ENCODE measurements around the gene FOXN3.

FOXN3 gene

DNA sequence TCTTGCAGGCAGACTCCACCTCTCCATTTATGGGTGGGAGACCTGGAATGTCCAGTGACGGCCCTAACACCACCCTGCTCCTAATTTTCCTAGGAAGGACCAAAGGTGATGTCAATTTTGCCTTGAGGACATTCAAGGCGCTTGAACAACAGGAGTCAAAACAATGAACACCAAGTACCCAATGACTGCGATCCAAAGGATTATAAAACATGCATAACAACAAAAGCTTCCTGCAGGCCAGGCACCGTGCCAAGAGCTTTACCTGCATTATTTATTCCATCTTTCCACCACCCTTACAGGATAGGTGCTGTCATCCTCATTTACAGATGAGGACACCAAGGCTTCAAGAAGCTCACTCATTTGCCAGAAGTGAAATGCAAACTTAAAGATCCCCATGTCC, 15.2 kb upstream of the FOXN3 start:
- DNase-seq (ENCODE audit: low read depth, low spot score) = no peak

DNA sequence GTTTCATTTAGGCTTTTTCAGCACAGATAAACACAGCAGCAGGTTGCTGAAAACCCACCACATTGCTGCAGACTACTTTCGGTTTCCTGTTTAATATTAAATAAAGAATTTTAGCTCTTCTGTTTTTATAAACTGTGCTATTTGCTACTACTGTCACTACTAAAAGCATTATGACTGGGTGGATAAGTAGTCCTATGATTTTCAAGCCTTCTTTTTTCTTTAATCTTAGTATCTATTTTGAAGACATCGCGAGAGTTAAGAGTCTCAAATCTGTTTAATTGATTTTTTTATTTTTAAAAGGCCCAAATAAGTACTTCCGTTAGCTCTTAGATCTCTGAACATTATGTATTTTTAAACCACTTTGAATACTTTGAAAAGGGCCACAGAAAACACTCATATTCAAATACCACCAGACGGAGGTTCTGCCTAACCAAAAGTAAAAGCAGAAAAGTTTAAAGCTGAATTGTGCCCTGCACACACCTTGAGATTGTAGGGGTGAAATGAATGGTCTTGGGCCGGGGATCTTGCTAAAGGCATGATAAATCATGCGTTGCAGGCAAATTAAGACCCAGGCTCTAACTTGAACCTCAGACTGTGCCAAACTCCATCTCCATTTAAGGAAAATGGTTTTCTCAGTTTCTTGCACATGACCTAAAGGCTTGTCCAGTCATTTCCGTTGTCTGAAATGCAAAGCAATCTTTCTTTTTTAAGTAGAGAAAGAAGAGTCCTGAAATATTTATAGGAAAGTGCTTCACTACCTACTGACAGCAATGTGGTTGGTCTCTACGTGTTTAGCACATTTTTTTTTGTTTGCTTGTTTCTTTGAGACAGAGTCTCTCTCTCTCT, 13.6 kb upstream of the FOXN3 start:
- peak; percentile 28 for DNase-seq (ENCODE audit: low read depth, low spot score)

DNA sequence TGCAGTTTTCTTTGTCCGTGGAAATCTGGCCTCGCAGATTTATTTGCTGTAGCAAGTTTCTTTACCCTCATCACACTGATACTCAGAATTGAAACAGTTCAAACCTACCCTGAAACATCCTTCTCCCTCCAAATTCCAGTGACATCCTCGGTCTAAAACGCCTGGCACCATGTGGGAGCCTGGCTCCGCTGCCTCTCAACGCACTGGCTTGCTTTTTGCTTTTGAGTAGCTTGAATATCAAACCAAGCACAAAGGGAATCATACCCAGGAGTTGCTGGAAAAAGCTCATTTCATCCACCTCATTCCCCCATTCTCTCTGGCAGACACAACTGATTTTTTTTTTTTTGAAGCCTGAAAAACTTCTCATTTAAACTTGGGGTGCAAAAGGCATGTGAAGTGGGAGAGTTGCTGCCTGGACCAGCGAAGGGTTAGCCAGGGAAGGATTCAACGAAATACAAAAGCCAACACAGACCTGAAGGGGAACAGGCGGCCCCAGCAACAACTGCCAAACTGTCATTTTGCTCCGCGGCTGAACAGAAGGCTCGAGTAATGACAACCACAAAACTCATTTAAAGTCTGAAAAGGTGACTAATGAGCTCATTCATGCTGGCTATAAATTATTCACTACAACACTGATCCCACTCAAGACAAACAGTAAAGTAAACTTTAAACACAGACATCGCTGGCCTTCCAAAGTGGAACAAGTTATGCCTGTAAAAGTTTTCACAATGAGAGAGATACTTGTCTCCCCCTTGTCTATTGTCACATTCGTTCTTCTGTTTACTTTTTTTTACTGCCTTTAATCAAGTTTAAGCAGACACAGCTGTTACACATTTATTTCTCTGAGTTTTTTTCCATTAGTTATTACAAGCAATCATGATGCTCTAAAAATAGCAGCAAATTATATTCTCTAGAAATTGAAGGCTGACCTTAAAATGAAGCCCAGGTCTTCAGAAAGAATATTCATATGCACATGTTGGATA, 12.5 kb upstream of the FOXN3 start:
- peak; percentile 15 for DNase-seq (ENCODE audit: low read depth, low spot score)

DNA sequence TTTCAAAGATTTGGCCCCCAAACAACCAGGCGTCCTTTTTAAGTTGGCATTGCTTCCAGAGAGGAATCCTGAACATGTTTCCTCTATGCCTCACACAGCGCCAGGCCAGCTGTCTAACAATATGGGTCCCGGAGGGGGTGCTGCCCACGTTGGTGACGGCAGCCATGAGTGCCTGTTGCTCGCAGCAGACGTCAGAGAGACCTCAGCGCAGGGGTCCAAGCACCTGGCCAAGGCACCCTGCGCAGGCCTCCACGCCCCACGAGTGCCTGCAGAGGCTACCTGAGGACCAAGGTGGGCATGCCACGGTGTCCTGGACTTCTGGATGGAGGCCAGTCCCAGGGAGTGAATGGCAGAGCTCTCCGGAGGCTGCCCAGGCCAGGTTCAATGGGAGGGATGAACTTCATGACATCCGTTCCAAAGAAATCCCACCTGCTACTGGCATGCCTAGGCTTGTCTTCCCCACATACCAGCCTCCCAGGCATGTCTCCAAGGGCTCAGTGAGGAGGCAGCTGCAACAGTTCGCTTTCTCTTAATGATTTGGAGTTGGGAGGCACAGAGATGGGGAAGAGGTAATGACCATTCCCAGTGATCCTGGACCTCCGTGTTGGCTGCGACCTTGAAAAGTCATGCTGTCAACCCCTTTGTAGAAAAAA, 11.6 kb upstream of the FOXN3 start:
- no peak for DNase-seq (ENCODE audit: low read depth, low spot score)

DNA sequence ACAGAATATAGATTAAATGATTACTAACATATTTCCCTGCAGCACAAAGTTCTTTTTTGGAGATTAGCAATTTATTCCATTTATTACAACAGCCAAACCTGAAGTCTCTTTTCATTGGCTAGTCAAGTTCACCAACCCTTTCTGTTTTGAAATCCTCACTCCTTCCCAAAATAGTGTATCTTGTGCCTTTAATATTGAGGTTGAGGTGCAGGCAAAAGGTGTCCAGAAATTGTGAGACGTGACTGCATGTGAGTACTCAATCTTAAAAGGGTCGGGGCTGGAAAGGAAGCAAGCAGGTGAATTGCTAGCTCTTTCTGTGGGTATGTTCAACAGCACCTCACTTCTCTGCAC, 11.1 kb upstream of the FOXN3 start:
- DNase-seq (ENCODE audit: low read depth, low spot score) = no peak

DNA sequence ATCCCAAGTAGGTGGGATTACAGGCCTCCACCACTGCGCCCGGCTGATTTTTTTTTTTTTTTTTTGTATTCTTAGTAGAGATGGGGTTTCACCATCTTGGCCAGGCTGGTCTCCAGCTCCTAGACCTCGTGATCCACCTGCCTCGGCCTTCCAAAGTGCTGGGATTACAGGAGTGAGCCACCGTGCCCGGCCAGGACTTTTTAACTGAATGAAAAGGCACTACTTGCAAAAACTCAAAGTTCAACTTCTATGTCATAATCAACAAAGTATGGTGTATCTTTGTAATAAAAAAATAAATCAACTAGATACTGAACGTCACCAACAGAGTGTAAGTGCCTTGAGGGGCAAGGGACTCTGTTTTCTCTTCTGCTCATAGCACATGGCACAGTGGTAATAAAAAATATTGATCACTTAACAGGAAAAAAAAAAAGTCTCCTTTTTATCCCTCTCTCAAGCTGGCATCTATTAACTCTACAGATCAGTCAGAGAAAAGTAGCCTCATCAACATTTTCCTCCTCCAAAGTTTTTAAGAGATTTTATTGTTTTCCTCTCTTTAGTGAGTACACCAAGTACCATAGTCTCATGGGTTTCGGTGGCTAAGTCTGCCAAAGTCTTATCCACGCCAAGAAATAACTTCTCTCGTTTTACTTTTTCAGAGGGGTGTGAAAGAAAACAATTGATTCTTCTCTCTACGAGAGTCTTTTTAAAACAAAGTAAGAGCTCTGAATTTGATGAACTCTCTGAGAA, 10.6 kb upstream of the FOXN3 start:
- no peak for DNase-seq (ENCODE audit: low read depth, low spot score)

DNA sequence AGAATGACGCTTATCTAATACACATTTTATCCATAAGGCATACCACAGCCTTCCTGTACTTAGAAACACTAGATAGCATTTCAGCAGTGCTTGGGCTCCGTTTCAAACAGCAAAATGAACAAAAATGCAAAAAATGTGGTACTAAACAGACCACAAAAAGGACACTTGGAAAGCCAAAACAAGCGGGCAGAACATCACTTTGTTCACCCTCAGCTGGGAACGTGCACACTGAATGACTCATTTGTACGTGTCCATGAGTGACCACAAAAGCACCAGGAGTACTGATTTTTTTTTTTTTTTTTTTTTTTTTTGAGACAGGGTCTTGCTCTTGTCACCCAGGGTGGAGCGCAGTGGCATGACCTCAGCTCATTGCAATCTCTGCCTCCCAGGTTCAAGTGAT, 8.9 kb upstream of the FOXN3 start:
- DNase-seq (ENCODE audit: low read depth, low spot score) = no peak

DNA sequence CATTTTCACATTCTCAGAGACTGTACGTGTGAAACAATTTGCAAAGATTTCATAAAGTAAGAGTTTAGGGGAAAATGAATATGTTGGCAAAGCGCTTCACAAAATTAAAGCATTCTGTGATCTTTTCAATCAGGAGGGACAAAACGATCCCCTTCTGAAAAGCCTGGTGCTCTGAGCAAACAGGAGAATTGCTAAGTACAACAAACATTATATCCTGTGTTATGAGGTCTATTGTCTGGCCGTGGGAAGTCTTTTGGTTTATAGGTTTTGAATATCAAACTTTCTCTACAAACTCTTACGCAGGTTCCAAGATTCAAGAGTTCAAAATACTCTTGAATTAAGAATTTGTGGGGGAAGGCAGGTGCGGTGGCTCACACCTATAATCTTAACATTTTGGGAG, 7.2 kb upstream of the FOXN3 start:
- no peak for DNase-seq (ENCODE audit: low read depth, low spot score)

DNA sequence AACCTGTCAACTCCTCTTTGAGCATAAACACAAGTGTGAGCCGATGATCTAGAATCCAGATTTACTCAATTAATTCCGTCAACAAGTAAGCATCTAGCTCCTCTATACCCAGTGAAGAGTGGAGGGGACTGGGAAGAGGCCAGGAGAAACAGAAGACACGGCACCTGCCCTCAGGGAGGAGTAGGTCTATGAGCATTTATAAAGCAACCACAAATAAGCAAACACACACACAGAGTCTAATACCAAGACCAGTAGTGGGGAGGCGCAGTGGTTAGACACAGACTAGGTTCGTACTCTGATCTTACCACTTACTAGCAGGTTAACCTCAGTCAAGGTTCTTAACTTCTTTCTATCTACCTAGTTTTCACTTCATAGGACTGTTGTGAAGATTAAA, 5.9 kb upstream of the FOXN3 start:
- no peak for DNase-seq (ENCODE audit: low read depth, low spot score)

DNA sequence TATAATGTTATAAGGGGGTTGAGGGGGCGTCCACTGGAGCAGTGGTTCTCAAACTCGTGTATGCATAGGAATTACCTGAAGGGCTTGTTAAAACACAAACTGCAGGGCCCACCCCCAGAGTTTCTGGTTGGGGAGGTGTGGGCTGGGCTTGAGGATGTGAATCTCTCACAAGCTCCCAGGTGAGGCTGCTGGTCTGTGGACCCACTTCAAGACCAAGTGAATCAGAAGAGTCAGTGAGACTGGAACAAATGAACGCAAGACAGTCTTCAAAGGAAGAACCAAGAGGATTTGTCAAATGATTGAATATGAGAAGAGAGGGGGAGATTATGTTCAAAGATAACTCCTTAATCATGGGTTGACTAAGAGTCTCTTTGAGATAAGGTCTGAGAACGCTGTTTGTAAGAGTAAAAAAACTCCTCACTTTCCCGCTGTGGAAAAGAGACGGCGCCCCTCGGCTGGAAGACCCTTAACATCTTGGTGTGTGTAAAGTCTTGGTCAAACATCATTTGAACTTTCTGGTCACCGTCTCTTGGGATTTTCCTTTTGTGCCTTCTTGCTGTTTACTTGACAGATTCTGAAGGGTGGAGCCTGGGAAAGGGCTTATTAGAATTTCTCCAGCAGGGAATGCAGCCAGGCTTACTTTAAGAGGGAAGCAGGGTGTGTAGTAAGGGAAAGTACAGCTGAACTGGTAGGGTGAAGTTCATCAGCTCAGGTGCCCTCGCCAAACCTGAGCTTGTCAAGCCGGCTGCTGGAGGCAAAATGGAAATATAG, 5.3 kb upstream of the FOXN3 start:
- no peak for DNase-seq (ENCODE audit: low read depth, low spot score)

DNA sequence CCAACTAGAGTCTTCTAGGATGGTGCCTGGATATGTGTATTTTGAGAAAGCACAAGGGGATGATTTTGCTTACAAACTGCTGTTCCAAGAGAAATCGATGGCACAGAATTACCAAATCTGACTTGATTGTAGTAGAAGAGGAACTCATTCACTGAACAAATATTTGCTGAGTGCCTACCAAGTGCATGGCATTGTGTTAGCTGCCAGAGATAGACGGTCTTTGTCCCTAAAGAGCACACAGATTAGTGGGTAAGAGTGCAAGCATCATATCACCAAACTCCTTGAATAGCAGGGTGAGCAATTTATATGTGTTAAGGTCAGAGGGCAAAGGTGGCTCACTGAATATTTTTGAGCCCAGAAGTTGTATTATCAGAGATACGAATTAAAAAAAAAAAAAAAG, 3.5 kb upstream of the FOXN3 start:
- no peak for DNase-seq (ENCODE audit: low read depth, low spot score)

DNA sequence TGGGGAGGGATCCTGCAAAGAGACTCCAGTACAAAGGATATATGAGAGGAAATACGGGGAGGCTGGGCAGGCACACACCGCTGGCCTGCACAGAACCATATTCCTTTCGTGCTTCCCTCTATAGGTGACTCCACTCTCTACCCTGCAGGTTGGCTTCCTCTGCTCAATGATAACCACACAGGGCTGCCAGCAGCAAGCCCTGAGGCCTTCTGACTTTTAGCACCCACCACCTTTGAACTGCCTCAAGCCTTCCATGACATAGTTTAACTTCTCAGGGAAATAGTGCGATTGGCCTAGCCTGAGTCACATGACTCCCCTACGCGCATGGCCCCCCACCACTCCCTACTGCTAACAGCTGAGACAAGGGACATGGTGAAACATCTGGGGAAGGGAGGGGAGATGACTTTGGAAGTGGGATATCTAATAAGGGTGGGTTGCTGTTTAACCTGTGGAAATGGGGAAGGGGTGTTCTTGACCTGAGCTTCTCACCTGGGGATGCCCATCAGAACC, 3.0 kb upstream of the FOXN3 start:
- no peak for DNase-seq (ENCODE audit: low read depth, low spot score)

DNA sequence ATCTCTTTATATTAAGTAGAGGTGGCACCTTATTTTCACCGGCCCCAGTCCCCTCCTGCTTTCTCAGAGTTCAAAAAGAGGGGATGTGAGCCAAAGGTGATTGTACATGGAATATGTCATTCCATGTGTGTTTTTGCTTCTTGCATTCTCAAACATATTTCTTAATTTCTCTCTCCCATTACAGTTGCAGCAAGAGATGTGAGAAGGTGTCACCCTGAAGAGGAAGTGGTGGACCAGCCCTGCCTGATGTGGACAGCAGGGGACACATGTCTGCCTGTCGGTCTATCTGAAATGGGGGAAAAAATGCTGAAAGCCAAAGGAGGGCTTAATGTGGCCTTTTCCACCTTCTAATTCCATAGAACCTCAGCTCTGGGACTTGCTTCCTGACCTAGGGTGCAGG, 1.9 kb upstream of the FOXN3 start:
- DNase-seq (ENCODE audit: low read depth, low spot score) = no peak

DNA sequence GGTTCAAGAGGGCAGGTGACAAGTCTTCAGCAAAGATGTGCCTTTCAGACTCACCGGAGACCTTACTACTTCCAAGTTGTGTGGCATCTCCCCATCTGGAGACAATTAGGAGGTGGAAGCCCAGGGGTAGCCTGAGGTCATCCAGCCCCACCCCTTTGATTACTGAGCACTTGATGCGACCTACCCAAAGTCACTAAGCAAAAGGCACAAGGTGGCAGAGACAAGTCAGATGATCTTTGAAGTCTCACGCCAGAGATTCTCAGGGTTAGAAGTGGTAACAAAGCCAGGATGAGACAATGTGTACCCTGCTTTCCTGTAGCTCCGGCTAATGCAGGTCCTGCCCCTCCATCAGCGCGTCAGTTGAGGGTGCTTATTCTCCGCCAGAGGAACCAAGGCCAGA, 1.4 kb upstream of the FOXN3 start:
- DNase-seq (ENCODE audit: low read depth, low spot score) = no peak

DNA sequence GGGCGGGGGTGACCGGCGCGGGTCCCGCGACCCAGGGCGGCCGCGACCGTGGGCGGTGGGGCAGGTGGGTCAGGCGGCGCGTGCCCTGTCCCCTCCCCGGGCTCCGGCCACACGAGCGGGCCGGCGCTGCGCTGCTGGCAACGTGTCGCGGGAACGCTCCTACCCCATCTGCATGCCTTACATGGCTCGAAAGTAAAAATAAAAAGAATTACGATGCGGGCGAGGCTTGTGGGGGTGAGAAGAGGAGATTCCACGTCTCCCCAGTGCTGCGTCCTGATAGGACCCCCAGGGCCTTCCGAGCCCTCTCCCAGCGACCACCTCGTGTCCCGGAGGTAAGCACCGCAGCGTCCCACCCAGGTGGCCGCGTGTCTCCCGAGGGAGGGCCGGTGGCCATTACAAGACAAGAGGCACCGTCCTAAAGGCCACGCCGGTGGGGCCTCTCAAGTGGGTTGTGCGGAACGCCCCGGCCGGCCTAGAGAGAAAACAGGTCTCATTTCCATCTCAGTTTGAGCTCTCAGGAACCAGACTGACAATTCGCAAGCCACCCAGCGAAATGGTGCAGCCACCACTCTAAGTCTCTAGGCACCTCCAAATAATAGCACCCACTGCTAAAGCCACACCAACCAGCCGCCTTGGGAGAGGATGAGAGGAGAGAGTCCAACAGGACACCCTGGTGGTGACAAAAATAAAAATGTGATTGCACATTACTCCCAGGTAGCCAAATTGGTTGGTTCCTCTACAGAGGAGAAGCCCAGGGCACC, 612 bp upstream of the FOXN3 start:
- DNase-seq (ENCODE audit: low read depth, low spot score) = peak; percentile 35

DNA sequence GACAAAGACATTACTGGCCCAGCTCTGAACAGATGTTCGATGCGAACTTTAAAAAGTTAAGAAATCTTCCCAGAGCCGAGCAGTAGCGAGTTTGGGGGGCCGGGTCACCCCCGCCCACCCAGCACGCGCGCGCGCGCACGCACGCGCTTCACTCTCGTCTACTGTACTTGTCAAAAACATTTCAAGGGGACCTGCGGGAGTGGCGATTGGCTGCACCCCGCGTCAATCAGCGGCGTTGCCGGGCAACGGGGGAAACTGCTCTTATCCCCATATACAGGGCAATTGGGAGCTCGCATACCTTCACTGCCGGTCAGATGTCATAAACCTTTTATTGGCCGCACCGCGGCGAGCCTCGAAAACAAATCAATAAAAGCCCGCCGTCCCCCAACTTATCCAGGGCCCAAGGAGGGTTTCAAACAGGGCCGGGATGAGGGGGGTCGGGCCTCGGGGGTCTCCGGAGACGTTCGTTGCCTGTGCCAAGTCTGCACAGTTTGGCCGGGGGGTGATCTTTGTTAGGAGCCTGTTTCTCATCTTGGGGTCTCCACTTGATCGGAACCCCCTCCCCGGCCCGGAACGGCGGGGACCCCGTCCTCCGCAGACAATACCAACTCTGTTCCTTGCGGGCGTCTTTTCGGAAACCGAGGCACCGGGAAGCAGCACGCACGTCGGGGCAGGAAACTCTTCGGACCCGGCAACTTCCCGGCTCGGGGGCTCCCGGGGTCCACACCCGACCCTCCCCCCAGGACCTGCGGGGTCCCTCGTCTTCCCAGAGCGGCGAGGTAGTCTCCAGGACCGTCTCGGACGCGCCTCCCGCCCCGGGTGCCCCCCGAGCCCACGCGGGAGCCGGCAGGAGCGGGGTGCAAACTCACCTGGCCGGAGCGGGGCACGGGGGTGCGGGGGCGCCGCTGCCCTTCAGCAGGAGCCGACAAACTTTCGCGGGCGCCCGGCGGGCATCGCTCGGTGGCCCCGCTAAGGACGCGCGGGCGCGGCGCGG, 734 bp downstream of the FOXN3 start:
- peak; percentile 97 for DNase-seq (ENCODE audit: low read depth, low spot score)

DNA sequence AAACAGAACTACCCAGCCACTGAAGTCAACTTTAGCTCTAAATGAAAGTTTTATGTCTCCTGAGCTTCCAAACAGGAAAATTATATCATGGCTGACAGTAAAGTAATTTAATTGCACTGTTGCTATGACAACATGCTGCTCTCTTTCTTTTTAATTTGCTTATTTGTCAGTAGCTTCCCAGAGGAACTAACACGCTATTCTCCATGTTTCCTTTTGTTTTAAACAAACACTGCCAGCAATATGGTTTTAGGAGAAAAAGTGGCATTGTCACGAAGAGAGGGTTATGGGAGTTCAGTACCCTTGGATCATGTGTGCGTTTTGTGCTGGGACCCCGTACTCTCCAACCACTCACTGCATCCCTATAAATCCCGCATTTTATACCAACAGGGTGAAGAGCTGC, 1.9 kb downstream of the FOXN3 start:
- DNase-seq (ENCODE audit: low read depth, low spot score) = no peak

DNA sequence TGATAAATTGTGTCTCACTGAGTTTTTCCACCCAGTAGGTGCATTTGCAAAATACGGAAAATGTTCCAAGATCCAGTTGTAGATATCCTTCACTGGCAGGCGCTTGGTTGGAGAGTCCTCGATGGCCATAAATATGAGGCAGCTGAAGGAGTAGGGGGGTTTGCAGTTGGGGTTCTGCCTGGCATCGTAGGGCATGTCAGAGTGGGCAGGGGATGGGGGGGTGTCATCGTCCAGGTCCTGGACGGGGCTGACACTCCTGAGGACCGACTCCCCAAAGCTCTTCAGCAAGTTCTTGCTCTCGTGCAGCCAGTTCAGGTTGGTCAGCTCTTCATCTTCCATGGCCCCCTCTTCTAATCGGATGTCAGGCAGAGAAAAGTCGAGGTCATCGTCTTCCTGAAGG, 5.1 kb downstream of the FOXN3 start:
- DNase-seq (ENCODE audit: low read depth, low spot score) = no peak

DNA sequence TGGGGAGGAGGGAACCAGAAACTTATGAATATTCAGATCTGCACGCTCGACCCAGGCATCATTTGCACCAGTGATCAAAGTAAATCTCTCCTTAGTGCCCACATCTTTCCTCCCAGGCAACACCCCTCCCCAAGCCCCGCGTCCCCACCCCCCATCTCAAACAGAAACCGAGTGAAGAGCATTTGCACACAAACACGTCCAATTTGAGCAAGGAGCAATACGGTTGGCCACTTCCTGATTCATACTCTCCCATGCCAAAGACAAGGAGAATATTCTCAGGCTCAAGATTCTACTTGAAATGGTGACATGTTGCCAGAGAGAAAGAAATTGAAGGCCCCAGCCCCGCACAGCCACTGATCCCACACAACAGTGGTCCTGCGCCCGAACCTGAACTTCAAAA, 7.1 kb downstream of the FOXN3 start:
- no peak for DNase-seq (ENCODE audit: low read depth, low spot score)

Measured in activated CD4-positive, CD25-positive, alpha-beta regulatory T cell treated with anti-CD3 and anti-CD28 coated beads, Interleukin-2, amount 50 U/mL, for 16 hours (primary cell).